HG03469 (cell line): ENCODE results near the gene LOXL1.

Experiments
- ATAC-seq: cut with Tn5 transposase; IDR thresholded peaks from one replicate; pipeline ENCODE4 v1.9.1; 2021; ENCODE audit warnings: mild to moderate bottlenecking, moderate library complexity, moderate number of reproducible peaks; ENCODE audit not compliant: unreplicated experiment

LOXL1 gene, protein sequence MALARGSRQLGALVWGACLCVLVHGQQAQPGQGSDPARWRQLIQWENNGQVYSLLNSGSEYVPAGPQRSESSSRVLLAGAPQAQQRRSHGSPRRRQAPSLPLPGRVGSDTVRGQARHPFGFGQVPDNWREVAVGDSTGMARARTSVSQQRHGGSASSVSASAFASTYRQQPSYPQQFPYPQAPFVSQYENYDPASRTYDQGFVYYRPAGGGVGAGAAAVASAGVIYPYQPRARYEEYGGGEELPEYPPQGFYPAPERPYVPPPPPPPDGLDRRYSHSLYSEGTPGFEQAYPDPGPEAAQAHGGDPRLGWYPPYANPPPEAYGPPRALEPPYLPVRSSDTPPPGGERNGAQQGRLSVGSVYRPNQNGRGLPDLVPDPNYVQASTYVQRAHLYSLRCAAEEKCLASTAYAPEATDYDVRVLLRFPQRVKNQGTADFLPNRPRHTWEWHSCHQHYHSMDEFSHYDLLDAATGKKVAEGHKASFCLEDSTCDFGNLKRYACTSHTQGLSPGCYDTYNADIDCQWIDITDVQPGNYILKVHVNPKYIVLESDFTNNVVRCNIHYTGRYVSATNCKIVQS

DNA sequence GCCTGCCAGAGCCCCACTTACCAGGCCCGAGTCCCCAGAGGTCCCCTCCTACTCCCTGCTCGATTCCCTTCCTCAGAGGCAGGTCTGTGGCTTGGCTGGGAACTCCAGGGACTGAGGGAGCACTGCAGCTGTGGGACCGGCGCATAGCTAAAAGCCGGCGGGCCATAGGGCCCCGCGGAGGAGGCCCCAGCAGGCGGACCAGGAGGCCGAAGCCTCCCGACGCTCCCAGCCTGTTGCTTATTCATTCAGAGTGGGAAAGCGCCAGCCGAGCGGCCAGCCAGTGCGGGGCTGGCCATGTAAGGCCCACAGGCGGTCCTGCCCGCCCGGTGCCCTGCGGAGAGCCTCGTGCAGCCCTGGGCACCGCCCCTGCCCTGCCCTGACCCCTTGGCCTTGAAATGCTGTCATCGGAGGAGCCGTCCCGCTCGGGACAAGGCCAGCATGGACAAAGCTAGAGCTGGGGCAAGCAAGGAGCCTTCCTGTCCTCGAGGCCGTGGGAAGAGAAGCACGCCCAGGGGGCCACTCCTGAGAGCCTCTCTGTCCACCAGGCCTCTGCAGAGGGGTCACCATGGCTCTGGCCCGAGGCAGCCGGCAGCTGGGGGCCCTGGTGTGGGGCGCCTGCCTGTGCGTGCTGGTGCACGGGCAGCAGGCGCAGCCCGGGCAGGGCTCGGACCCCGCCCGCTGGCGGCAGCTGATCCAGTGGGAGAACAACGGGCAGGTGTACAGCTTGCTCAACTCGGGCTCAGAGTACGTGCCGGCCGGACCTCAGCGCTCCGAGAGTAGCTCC is at the start of gene LOXL1:
LOXL1 (plus strand) TSS at position 244 of the 784 bp plus-strand sequence; CDS start at position 566, 322 bp downstream.
- ATAC-seq, result no peak

DNA sequence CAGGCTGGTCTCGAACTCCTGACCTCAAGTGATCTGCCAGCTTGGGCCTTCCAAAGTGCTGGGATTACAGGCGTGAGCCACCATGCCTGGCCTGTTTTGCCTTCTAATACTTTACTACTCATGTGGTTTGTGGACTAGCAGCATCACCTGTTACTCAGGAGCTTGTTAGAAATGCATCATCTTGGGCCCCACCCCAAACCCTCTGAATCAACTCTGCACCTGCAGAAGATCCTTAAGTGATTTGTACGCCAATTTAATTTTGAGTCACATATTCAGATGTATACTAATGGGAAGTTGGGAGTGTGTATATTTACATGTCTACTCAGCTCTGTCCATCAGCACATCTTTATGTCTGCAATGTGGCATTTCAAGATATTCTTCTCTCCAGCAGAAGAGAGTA is 46.8 kb upstream of the LOXL1 start:
- ATAC-seq, result no peak

DNA sequence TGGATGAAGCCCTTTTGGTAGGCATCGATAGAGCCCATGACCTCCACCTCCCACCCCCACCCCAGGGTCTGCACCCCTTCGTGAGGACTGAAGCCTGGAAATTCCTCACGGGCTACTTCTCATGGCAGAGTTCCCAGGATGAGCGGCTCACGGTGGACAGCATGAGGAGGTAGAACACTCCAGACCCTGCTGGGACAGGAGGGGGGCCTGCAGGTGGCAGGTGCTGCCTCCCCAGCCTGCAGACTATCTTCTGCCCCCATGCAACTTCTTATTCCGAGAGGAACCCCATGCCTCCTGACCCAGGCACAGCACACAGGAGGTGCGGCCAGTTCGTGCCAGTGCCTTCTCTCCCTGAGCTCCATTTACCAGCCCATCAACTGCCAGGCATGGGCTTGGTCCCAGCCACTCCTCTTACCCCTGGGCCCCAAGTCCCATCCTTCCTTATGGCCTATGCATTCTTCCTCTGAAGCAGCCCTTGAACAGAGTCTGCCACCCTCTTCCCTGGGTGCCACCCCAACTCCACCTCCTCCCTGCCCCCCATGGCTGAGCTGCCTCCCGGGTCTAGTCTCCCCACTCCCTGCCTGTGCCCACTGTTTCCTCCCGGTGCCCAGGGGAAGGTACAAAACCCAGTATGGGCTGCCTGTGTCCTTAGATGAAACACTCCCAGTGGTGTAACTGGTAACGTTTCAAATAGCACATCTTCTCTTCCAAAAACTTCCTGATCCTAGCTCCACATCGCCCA is 44.5 kb upstream of the LOXL1 start:
- no peak for ATAC-seq

DNA sequence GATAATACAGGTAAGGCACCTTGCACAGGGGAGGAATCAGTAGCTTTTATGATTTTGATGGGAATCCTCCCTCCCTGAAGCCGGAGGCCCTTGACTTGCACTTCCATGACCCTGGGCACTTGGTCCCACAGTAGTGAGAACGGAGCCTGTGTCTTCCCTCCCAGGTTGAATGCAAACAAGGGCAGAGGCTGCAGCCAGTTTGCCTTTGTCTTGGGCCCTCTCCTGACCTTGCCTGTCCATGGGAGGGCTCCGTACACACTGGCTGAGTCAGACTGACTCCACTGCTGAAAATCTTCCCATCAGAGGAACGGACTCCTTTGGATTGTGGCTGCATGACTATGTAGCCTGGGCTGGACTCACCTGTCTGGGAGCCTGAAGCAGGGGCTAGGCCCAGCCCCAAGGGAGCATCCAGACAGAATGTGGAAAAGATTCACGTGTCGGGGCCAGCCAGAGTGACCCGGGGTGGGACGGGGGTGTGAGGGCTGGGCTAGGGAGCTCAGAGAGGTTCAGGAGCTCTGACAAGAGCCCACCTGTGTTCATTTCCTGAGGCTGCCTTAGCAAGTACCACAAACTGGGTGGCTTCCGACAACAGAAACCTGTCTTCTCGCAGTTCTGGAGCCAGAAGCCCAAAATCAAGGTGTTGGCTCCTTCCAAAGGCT is 43.4 kb upstream of the LOXL1 start:
- ATAC-seq, result no peak

DNA sequence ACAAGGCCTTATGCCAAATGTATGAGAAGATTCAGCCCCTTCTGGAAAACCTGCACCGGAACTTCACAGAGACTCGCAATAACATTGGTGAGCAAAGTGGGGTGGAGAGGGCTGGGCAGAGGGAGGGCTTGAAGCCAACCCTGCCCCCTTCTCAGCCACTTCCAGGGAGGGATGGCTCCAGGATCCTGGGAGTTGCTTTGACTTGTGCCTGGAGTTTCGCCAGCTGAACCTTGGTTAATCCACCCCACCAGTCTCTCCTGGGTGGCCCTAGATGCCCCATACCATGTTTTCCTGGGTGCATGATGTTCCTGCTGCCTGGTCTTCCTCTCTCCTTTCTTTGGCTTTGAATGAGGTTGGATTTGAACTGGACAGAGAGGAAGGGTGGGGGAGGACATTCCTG is 42.1 kb upstream of the LOXL1 start:
- no peak for ATAC-seq

DNA sequence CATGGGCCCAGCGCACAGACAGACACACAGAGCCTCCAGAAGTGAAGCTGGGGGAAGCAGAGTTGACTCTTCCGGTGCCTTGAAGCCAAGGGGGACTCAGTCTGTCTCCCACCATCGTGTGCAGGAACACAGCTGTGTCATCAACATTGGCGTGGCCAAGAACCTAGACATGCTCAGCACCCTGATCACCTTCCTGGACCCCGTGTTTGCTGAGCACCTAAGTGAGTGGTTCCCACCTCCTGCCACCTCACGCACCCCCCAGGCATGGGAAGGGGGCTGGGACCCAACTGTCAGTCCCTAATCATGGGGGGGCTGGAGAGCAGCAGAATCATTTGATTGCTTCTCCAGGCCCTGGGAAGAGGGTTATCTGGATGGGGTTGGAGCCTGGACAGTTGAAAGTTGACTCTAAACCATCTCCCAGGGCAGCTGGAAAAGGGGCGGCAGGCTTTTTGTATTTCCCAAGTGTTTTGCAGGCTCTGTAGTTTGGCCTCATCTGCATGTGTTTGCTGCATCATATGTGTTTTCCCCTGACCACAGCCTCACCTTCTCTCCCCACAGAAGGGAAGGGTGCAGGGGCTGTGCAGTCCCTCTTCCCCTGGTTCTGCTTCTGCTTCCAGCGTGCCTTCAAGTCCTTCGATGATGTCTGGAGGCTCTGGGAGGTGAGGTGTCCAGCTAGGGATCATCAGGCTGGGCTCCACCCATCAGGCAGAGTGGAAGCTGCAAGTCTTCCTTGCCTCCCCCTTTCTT is 40.1 kb upstream of the LOXL1 start:
- ATAC-seq, result no peak

DNA sequence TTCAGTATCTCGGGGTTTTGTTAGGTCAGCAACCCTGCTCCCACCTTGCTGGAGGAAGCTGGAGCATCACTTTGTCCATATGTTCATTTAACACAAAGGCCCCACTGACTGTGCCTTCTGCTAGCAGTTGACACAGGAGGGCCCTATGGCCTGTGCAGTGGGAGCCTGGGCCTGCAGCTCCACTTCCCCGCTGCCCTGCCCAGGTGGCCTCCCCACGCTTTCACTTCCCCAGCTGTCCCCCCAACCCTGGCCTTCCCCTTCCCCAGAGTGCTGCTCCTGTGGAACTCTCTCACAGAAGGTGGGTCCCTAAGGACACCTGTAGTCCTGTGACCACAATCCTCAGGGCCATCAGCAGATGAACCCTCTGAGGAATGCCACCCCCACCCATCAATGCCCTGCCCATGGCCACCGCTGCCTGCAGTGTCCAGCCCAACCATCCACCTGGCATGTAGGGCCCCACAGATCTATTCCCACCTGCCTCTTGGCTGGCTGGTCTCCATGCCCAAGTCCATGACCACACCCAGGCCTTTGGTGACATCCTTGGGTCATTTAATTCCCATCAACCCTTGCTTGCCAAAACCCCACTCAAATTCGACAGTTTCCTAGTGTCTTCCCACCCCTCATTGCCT is 39.4 kb upstream of the LOXL1 start:
- no peak for ATAC-seq

DNA sequence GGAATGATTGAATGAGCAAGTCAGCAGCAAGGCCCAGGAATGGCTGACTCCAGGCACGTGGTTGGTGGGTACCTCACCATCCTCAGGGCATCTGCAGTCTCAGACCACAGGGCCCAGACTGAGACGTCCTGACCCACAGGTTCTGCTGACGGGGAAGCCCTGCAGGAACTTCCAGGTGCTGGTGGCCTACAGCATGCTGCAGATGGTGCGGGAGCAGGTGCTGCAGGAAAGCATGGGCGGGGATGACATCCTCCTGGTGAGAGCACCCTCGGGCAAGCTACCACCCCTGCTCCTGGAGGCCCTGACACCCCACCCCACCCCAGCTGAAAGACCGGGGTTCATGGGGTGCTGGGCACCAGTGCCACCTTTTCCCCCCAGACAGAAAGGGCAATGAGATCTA is 38.8 kb upstream of the LOXL1 start:
- ATAC-seq, result no peak

DNA sequence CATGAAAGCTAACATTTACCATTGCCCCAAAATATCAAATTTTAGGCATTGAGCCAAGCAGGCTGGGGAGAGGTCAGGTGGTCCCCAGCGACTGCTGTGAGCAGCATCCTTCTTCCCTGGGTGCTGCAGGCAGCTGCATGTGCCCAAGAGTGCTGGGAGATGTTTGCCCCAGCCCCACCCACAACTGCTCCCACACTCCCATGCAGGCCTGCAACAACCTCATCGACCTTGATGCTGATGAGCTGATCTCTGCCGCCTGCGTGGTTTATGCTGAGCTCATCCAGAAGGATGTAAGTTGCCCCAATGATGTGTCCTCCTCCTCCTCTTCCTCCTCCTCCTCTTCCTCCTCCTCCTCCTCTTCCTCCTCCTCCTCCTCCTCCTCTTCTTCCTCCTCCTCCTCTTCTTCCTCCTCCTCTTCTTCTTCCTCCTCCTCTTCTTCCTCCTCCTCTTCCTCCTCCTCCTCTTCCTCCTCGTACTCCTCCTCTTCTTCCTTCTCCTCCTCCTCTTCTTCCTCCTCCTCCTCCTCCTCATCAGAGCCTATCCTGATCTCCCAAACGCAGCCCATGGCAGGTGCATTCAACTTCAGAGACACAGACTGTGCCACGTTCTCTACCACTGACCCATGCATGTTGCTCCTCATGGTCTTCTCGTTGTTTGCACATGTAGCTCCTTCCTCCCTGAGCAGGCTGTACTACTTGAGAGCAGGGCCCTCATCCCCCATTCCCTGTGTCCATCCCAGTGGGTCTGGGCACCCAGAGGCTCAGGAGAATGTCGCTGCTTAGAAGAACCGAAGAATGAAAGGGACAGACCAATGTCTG is 37.8 kb upstream of the LOXL1 start:
- ATAC-seq, result no peak

DNA sequence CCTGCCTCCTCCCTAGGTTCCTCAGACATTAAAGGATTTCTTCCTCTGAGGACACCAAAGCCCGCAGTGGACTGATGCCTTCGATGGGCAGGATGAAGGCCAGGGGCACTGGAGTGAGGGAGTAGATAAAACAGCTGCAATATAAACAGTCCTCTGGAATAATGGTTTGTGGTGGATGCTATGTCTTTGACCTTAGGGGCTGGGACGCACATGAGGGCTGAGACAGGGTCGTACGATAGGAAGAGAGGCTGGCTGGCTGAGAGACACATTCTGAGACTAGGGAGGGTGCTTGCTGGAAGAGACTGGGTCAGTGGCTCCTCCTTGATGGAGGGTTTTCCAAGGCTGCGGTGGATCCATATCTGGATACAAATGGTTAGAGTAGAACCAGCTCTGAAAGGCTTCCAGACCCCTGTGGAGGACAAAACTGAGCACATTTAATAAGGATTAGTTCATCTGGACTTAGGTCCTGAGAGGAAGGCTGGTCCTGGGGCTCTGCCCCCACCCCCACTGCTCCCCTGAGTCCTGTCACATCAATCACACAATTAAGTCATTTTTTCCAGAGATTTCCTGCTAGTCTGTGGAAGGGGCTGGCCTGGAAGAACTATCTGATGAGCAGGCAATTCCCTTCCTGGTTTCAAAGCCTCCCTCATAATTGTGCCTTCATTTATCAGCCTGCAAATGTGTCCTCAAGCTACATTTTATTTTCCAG is 37.1 kb upstream of the LOXL1 start:
- no peak for ATAC-seq

DNA sequence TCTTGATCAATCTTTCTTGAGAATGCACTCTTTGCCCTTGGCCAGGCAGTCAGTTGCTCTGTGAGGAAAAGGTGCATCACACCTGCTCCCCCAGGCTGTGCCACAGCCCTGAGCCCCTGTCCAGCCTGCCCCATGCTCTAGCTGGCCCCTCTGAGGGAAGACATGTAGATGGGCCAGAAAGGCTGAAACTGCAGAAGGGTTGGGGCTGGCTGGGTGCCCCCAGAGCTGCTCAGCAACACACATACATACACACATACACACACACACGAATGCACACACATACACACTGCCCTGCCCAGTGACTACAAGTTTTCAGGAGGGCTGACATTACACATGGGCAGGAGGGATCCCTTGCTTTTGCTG is 36.5 kb upstream of the LOXL1 start:
- ATAC-seq, result no peak

DNA sequence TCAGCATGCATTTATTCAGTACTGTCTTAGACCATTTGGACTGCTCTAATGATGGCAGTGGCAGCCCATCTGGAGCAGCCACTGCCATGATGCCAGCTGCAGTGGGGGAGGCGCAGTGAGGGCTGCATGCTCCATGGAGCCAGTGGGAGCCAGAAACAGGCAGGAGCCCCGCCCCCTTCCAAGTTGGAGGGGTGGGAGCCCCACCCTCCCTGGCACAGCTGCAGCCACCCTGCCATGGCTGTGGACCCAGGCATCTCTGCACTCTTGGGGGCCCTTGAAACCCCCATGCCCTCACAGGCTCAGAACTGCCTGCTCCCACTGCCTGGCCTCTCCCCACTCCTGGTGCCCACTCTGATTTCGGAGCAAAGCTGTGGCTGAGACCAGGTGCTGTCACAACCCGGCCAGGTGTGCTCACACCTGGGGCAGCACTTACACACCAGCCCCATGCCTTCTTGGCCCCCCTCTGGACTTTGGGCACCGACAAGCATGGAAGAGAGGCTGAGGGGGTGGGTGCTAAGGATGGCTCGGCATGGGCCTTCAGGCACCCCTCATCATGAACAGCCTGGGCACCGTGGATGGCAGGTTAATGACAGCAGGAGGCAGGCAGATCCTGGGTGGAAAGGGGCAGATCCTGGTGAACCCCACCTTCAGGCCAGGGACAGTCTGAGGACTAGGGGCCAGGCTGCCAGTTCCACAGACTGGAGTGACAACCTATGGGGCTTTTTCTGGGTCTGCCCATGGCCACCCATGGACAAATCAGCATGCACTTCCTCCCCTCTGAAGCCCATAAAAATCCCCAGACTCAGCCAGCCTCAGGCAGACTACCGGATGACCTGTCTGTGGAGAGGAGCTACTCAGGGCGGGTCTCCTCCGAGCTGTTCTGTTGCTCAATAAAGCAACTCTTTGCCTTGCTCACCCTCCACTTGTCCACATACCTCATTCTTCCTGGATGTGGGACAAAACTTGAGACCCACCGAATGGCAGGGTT is 34.6 kb upstream of the LOXL1 start:
- no peak for ATAC-seq

DNA sequence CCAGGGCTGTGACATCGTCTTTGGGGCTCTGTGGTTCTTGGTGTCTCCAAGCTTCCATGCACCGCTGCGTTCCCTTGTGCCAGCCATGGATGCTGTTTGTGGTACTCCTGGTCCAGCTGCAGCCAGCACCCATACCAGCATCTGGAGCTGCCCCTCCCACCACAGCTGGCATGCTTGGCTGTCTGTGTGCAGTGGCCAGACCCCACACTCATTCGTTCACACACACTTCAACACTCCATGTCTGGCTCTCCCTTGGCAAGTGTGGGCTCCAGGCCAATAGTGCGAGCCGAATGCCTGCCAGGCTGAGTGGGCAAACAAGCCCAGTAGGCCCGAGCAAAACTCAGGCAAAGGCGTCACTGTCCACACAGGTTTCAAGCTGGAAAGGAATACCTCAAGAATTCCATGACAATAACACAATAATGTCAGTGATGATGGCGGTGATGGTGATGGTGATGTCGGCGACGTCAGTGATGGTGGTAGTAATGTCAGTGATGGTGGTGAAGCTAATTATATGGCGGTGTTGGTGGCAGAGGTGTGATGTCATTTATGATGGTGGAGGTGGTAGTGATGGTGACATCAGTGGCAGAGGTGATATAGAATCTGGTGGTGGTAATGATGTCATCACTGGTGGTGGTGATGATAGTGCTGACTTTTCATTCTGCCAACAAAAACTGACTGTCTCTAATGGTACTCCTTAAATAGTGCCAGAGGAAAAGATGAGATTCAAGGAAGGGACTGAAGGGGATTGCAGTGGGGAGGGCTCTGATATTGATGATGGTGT is 33.6 kb upstream of the LOXL1 start:
- no peak for ATAC-seq

DNA sequence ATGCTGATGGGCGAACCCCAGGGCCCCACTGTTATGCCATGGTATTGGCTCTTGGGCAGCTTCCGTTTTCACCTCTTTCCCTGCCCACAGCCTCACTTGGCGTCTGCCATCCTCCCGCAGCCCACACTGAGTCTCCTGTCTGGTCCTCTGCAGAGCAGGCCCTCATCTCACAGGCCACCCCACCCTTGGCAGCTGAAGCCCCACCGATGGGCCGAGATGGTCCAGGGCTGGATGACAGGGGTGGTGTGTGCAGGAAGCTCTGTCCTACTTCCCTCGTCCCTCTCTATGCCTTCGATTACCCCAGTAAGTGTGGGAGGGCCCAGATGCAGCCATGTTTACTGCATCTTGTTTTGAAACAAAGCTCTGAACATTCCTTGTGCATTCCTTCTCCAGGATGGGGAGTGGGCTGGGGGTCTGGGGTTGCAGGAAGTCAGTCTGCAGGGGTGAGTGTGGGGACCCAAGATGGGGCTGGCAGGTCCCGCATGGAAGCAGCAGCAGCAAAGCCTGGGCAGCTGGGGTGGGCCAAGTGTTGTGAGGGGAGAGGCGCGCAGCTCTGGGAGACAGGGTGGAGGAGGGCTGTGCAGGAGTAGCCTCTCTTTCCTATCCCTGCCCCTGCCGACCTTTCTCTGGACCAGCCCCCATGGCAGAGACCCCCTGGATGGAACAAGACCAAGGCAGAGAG is 32.0 kb upstream of the LOXL1 start:
- ATAC-seq, result no peak

DNA sequence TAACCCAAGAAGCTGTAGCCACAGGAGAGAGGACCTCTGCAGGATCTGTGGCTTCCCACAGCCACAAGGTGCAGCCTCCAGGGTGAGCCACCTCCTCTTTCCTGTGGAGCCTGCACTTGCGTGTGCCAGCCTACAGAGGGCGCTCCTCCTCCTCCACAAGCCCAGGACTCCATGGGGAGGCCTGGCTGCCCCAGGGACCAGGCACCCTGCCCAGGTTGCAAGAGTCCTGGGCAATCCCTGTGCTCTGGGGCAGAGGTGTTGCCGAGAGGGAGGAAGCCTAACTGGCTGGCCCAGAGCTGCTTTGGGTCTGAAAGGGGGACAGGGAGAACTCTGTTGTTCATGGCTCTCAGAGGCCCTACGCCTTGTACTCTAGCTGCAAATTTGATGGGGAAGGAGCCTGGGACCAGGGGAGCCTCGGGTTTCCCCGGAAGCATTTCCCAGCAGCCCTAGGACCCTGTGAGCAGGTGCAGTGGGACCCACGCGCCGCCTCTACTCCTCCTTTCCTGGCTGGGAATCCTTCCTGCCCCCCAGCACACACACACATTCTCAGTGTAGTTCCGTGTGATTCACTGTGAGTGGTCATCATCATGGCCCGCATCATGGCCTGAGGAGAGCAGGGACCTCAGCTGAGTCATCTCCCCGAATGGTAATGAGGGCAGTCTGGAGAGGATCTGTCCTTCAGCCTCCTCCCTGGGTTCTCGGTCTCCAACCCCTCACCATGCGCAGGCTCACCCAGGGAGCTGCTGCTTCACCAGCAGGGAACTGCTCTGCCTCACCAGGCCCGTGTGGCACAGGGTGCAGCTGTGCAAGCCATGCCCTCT is 28.6 kb upstream of the LOXL1 start:
- ATAC-seq, result no peak
